ENCODE results near the gene SLC16A4. TPM values are rescaled to one million over a fixed set of nuclear protein-coding genes. Genes with fewer than 3 reads are reported as not detected.

SLC16A4 gene
- total and polyA plus RNA-seq, 2 experiments from 2014 or later = 0.94 to 1.6 TPM

- ATAC-seq (peak; percentile 81), DNase-seq (ENCODE audit: low spot score) (peak; percentile 61)
- Histone ChIP-seq H3F3A (replicated peaks; ENCODE audit: low read depth) (no peaks in the 10 kb centered on the region), H3K27me3 (ENCODE audit: insufficient read depth) (no peaks in the 10 kb centered on the region), H3K27ac (ENCODE audit: low read depth) (peak overlapping the region; percentile 36; the same call in 1 of the 2 replicates), H3K9me2 (ENCODE audit: insufficient read depth) (no peaks in the 10 kb centered on the region), H3K4me3 (0 out of 2 replicates have a peak overlapping the region, but pooled peaks have one; percentile 14), H3K4me1 (ENCODE audit: insufficient read depth) (peaks cover 20% of the 10 kb centered on the region), H3K79me2 (replicated peaks; ENCODE audit: insufficient read depth) (no peaks in the 10 kb centered on the region), H3K4me2 (peak overlapping the region; percentile 61), H4K20me1 (replicated peaks; ENCODE audit: insufficient read depth) (no peaks in the 10 kb centered on the region; the same call in 1 of the 2 replicates), H2AFZ (no peak overlapping the region), H3K36me3 (ENCODE audit: insufficient read depth) (0 out of 2 replicates have a peak, but pooled peaks cover 4% of the 10 kb centered on the region)
- H3K4me3 Mint-ChIP-seq = peak overlapping the region; percentile 46; the same call in 1 of the 3 replicates
- H3K4me1 Mint-ChIP-seq = peaks cover 24% of the 10 kb centered on the region
- H3K27ac Mint-ChIP-seq = peak overlapping the region; percentile 86
- no peak for TF ChIP-seq EZH2phosphoT487 (IDR thresholded peaks at IDR 0.05; ENCODE audit: unreplicated experiment)
- H3K27me3 Mint-ChIP-seq (ENCODE audit: insufficient read depth, low read depth, poor library complexity) = no peaks in the 10 kb centered on the region
- H3K9me3 Mint-ChIP-seq = no peaks in the 10 kb centered on the region
- H3K36me3 Mint-ChIP-seq (ENCODE audit: low read depth) = peaks cover 3% of the 10 kb centered on the region; the same call in 2 of the 3 replicates
Measured at GRCh38 chr1:110390096-110390495, 730 bp downstream of the SLC16A4 start.

GRCh38 chr1:110387048-110387754 lies 3.6 kb downstream of the SLC16A4 start:
- no peak overlapping the region for H3K27ac Mint-ChIP-seq
- no peak overlapping the region for H2AFZ ChIP-seq
- H3K4me1 Mint-ChIP-seq = peaks cover 30% of the 10 kb centered on the region
- H3K27ac ChIP-seq (ENCODE audit: low read depth) = no peak overlapping the region
- no peak overlapping the region for H3K4me3 ChIP-seq
- no peaks in the 10 kb centered on the region for H3K27me3 ChIP-seq (ENCODE audit: insufficient read depth)
- no peaks in the 10 kb centered on the region for H3K9me2 ChIP-seq (ENCODE audit: insufficient read depth)
- 0 out of 3 replicates have a peak, but pooled peaks cover 3% of the 10 kb centered on the region for H3K36me3 Mint-ChIP-seq (ENCODE audit: low read depth)
- peaks cover 25% of the 10 kb centered on the region for H3K4me1 ChIP-seq (ENCODE audit: insufficient read depth)
- no peaks in the 10 kb centered on the region for H3K79me2 ChIP-seq (replicated peaks; ENCODE audit: insufficient read depth)
- H3K27me3 Mint-ChIP-seq (ENCODE audit: insufficient read depth, low read depth, poor library complexity) = no peaks in the 10 kb centered on the region
- no peaks in the 10 kb centered on the region; the same call in 1 of the 2 replicates for H4K20me1 ChIP-seq (replicated peaks; ENCODE audit: insufficient read depth)
- ATAC-seq (no peak), DNase-seq (ENCODE audit: low spot score) (no peak)
- no peaks in the 10 kb centered on the region for H3K9me3 Mint-ChIP-seq
- no peak overlapping the region for H3K4me2 ChIP-seq
- H3K36me3 ChIP-seq (ENCODE audit: insufficient read depth) = peaks cover 9% of the 10 kb centered on the region; the same call in 1 of the 2 replicates
- no peak overlapping the region for H3K4me3 Mint-ChIP-seq
- no peaks in the 10 kb centered on the region for H3F3A ChIP-seq (replicated peaks; ENCODE audit: low read depth)
- TF ChIP-seq REST (IDR thresholded peaks at IDR 0.05; ENCODE audit: unreplicated experiment) (no peak), POLR2AphosphoS5 (IDR thresholded peaks at IDR 0.05; ENCODE audit: low read depth) (no peak), ZNF331 (CRISPR knock-in tag; IDR thresholded peaks at IDR 0.05; ENCODE audit: low read depth) (no peak), CTCF (conservative IDR thresholded peaks at IDR 0.05; ENCODE audit: low read depth in 2 of 2) (no peak), ETS1 (IDR thresholded peaks at IDR 0.05) (no peak), JUNB (IDR thresholded peaks at IDR 0.05; ENCODE audit: unreplicated experiment) (no peak), STAT1 (IDR thresholded peaks at IDR 0.05; ENCODE audit: unreplicated experiment) (no peak), NANOG (IDR thresholded peaks at IDR 0.05; ENCODE audit: borderline replicate concordance) (no peak), EZH2phosphoT487 (IDR thresholded peaks at IDR 0.05; ENCODE audit: unreplicated experiment) (no peak), CREB1 (CRISPR knock-in tag; IDR thresholded peaks at IDR 0.05; ENCODE audit: low read depth) (no peak)

Measured in GM23338 (cell line).